Testis (tissue), 3 donors: ENCODE data around the gene MLC1. TPM values are rescaled to one million over a fixed set of nuclear protein-coding genes. Genes with fewer than 3 reads are reported as not detected.

Experiments used
- DNase-seq: peaks from one replicate; pipeline ENCODE4 v3.0.0-alpha.2; 2019
- H3K27ac ChIP-seq, 2 donors: fragments of 200-600 bp; sonication (generic); one replicate each; pipeline ENCODE4 v1.5.1; 2019
- H3K27me3 ChIP-seq: fragments of 200-600 bp; sonication (generic); one replicate; pipeline ENCODE4 v1.5.1; 2019
- H3K36me3 ChIP-seq: fragments of 200-600 bp; sonication (generic); one replicate; pipeline ENCODE4 v1.5.1; 2017; ENCODE audit warnings: low read depth; ENCODE audit errors: missing control alignments
- H3K4me1 ChIP-seq: fragments of 200-600 bp; sonication (generic); one replicate; pipeline ENCODE4 v1.5.1; 2019
- H3K4me3 ChIP-seq, 2 donors: fragments of 200-600 bp; sonication (generic); one replicate each; pipeline ENCODE4 v1.5.1; 2017 to 2019
- H3K9me3 ChIP-seq: fragments of 200-600 bp; sonication (generic); one replicate; pipeline ENCODE4 v1.5.1; 2017
- CTCF ChIP-seq, 3 experiments: fragments of 450-650 bp in 2 of 3; fragments of 200-600 bp in 1 of 3; sonication (generic) in 1 of 3; IDR thresholded peaks; one replicate each; pipeline ENCODE4 v1.5.1; 2016 to 2019; ENCODE audit warnings: antibody characterized with exemption in 3 of 3, mild to moderate bottlenecking in 2 of 3, moderate library complexity in 1 of 3
- POLR2A ChIP-seq: fragments of 450-650 bp; IDR thresholded peaks from one replicate; pipeline ENCODE4 v1.6.1; 2017; ENCODE audit warnings: antibody characterized with exemption, mild to moderate bottlenecking, moderate library complexity
- WGBS, 2 donors: methylation state at CpG; one replicate each; pipeline ENCODE4 v1.1.5; 2018; 5-methylcytosine and 5-hydroxymethylcytosine counted together
- intact Hi-C: fragments of 100-400 bp; cut with DNase I; formaldehyde crosslinking; loops from one replicate; pipeline ENCODE4 v1.15.1; 2023; ENCODE audit warnings: low total_unique reads
- polyA plus RNA-seq: library from polyadenylated mRNA; stranded (reverse); fragments of 350-450 nt; fragmentation: Illumina TruSeq; extraction: RNeasy Lipid Tissue Mini Kit (QIAGEN cat#74804); gene quantifications from one replicate; pipeline ENCODE4 v1.2.3, GENCODE V29; 2014; ENCODE audit warnings: low read depth, low replicate concordance; ENCODE audit not compliant: insufficient read depth
- total RNA-seq, 2 donors: library from RNA; depleted of rRNA; stranded (reverse); fragments of >200 nt; gene quantifications; one replicate each; pipeline ENCODE4 v1.2.3, GENCODE V29; 2016

Gene MLC1
- total and polyA plus RNA-seq, 3 donors from 2014 or later = 1.3 to 1.5 (median 1.3) TPM

- no peaks in the 10 kb centered on the region for H3K36me3 ChIP-seq
- no peaks in the 10 kb centered on the region for H3K27me3 ChIP-seq
- H3K4me3 ChIP-seq = no peak overlapping the region
- no peak for DNase-seq
- no peaks in the 10 kb centered on the region for H3K9me3 ChIP-seq
- no peaks in the 10 kb centered on the region for H3K4me1 ChIP-seq
- intact Hi-C loops = no loop called here
- TF ChIP-seq POLR2A (no peak), CTCF (IDR thresholded peaks at IDR 0.05) (no peak)
- no peak overlapping the region for H3K27ac ChIP-seq
- 60 to 75% methylated on average over 18 of the region's 18 CpGs for WGBS, 2 donors
These were observed 20.8 kb downstream of the MLC1 start for GRCh38 chr22:50064453-50064852.

- Histone ChIP-seq H3K36me3 (no peaks in the 10 kb centered on the region), H3K27ac (no peak overlapping the region), H3K27me3 (no peaks in the 10 kb centered on the region), H3K4me3 (no peak overlapping the region), H3K9me3 (no peaks in the 10 kb centered on the region), H3K4me1 (no peaks in the 10 kb centered on the region)
- TF ChIP-seq POLR2A (no peak), CTCF (IDR thresholded peaks at IDR 0.05) (no peak)
- 61 to 86% methylated on average over 11 to 23 of the region's 23 CpGs for WGBS, 2 donors
- no peak for DNase-seq
- intact Hi-C loops = no loop called here
These were observed 21.4 kb downstream of the MLC1 start for GRCh38 chr22:50063589-50064393.

GRCh38 chr22:50062509-50063135 is 22.6 kb downstream of the MLC1 start:
- no peak overlapping the region for H3K27ac ChIP-seq
- intact Hi-C loops = no loop called here
- H3K4me1 ChIP-seq = no peaks in the 10 kb centered on the region
- no peaks in the 10 kb centered on the region for H3K9me3 ChIP-seq
- no peaks in the 10 kb centered on the region for H3K36me3 ChIP-seq
- H3K27me3 ChIP-seq = no peaks in the 10 kb centered on the region
- TF ChIP-seq POLR2A = no peak
- TF ChIP-seq CTCF (IDR thresholded peaks at IDR 0.05) = no peak
- 83 to 93% methylated on average over 10 to 19 of the region's 19 CpGs for WGBS, 2 donors
- DNase-seq = no peak
- no peak overlapping the region for H3K4me3 ChIP-seq

- DNase-seq = no peak
- Histone ChIP-seq H3K9me3 (no peaks in the 10 kb centered on the region), H3K36me3 (no peaks in the 10 kb centered on the region), H3K27ac (no peak overlapping the region), H3K4me1 (no peaks in the 10 kb centered on the region), H3K4me3 (no peak overlapping the region), H3K27me3 (no peaks in the 10 kb centered on the region)
- intact Hi-C loops = no loop called here
- WGBS, 2 donors = 70 to 77% methylated on average over 17 of the region's 17 CpGs
- TF ChIP-seq CTCF (IDR thresholded peaks at IDR 0.05) = no peak
- TF ChIP-seq POLR2A = no peak
These were observed 23.3 kb downstream of the MLC1 start for GRCh38 chr22:50061824-50062355.
